Measurements from ENCODE around the gene SNRPD3. TPM values are rescaled to one million over a fixed set of nuclear protein-coding genes. Genes with fewer than 3 reads are reported as not detected.

Gene SNRPD3
- total and polyA plus RNA-seq, 9 of the 15 experiments (the other 6 are each of a cell fraction or from before 2014, with no cell fraction given), result 131 to 366 (median 274) TPM

DNA sequence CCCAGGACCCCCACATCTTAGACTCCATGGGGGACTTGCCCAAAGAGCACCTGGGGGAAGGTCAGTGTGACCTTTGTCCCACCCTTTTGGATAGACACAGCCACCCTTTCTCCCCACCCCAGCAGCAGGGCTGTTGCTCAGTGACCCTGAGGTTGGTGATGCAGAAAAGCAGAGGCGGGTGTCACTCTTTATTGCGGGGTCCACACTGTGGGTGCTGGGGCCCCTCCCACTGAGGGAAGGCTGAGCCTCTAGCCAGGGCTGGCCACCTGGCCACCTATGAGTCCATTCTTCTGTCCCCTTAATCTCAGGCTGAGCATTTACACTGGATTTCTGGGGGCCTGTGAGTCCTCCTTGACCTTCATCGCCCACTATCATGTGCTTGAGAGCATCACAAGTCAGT is 29.7 kb downstream of the SNRPD3 start:
- no peak overlapping the region for H3K4me3 ChIP-seq
- CTCF ChIA-PET (ENCODE audit: low intra/inter-chr PET ratio), result no interaction called here
- intact Hi-C loops (cut with micrococcal nuclease) (no loop called here), in situ Hi-C loops (cut with MboI) (no loop called here)
- no peaks in the 10 kb centered on the region for H3K9me1 ChIP-seq (ENCODE audit: control insufficient read depth, insufficient read depth, low read length)
- peak overlapping the region in 1 of 2 experiments; percentile 45; a peak in 1 of 4 replicates for H3K9ac ChIP-seq (ENCODE audit: insufficient read depth in 1 of 2, low read depth in 2 of 2, low read length in 2 of 2)
- whole genome bisulfite sequencing (ENCODE audit: insufficient coverage, low coverage, missing lambda C conversion rate), result 55% methylated on average over 1 of the region's 3 CpGs
- H3K4me1 ChIP-seq (replicated peaks in 1 of 2; ENCODE audit: control insufficient read depth in 2 of 2, insufficient read depth in 2 of 2, low read length in 2 of 2), result peaks cover 0 to 17% of the 10 kb centered on the region in 2 experiments; a peak in 1 of 5 replicates
- H3K79me2 ChIP-seq (ENCODE audit: control insufficient read depth, insufficient read depth, low read length), result no peaks in the 10 kb centered on the region
- no peak overlapping the region for H3K27ac ChIP-seq (ENCODE audit: extremely low read depth, low read depth, low read length)
- H2AFZ ChIP-seq (ENCODE audit: low read depth, low read length), result no peak overlapping the region
- no TSS peak for BruUV-seq (replicated peaks)
- TF ChIP-seq CTCFL (IDR thresholded peaks at IDR 0.05; ENCODE audit: borderline replicate concordance, insufficient read depth, low read depth, low read length, poor library complexity, severe bottlenecking) (no peak), SMC3 (conservative IDR thresholded peaks at IDR 0.05; ENCODE audit: insufficient read depth, low read depth, low read length) (no peak), USF1 (CRISPR knock-in tag; IDR thresholded peaks at IDR 0.05) (no peak), RUNX1 (IDR thresholded peaks at IDR 0.05; ENCODE audit: low read depth) (no peak), RBM15 (IDR thresholded peaks at IDR 0.05; ENCODE audit: insufficient read depth, low read length) (no peak), MEIS2 (IDR thresholded peaks at IDR 0.05; ENCODE audit: partially characterized antibody) (no peak), ELF2 (CRISPR knock-in tag; IDR thresholded peaks at IDR 0.05) (no peak)
- TF ChIP-seq, protein P1, sequence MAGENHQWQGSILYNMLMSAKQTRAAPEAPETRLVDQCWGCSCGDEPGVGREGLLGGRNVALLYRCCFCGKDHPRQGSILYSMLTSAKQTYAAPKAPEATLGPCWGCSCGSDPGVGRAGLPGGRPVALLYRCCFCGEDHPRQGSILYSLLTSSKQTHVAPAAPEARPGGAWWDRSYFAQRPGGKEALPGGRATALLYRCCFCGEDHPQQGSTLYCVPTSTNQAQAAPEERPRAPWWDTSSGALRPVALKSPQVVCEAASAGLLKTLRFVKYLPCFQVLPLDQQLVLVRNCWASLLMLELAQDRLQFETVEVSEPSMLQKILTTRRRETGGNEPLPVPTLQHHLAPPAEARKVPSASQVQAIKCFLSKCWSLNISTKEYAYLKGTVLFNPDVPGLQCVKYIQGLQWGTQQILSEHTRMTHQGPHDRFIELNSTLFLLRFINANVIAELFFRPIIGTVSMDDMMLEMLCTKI (IDR thresholded peaks at IDR 0.05; ENCODE audit: partially characterized antibody), result no peak
- TF ChIP-seq, protein P2, sequence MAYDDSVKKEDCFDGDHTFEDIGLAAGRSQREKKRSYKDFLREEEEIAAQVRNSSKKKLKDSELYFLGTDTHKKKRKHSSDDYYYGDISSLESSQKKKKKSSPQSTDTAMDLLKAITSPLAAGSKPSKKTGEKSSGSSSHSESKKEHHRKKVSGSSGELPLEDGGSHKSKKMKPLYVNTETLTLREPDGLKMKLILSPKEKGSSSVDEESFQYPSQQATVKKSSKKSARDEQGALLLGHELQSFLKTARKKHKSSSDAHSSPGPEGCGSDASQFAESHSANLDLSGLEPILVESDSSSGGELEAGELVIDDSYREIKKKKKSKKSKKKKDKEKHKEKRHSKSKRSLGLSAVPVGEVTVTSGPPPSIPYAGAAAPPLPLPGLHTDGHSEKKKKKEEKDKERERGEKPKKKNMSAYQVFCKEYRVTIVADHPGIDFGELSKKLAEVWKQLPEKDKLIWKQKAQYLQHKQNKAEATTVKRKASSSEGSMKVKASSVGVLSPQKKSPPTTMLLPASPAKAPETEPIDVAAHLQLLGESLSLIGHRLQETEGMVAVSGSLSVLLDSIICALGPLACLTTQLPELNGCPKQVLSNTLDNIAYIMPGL (CRISPR knock-in tag; IDR thresholded peaks at IDR 0.05), result no peak
- H3K4me2 ChIP-seq (ENCODE audit: insufficient read depth, low read length), result no peak overlapping the region
- DNase-seq (ENCODE audit: extremely low read depth in 1 of 4, low spot score in 3 of 4), result no peak
- POLR2A ChIA-PET, result interaction anchor here (0.6 to 1.1 kb wide), 2 partner anchors 11 to 43 kb away, joined by 3 read pairs; no protein-coding TSS in a partner anchor
- H3K27me3 ChIP-seq (ENCODE audit: control insufficient read depth in 2 of 2, insufficient read depth in 2 of 2, low read length in 2 of 2), result no peaks in the 10 kb centered on the region
- H4K20me1 ChIP-seq (replicated peaks; ENCODE audit: control insufficient read depth, insufficient read depth, low read length), result no peaks in the 10 kb centered on the region
- no peak for FAIRE-seq
- ATAC-seq, result no peak
- H3K9me3 ChIP-seq (replicated peaks; ENCODE audit: control insufficient read depth, insufficient read depth, low read depth, low read length), result no peaks in the 10 kb centered on the region
- no peaks in the 10 kb centered on the region for H3K36me3 ChIP-seq (ENCODE audit: control insufficient read depth, insufficient read depth, low read length)
